H1 (cell line): ENCODE results near the gene GGA2. TPM values are rescaled to one million over a fixed set of nuclear protein-coding genes. Genes with fewer than 3 reads are reported as not detected.

ENCODE experiments used
- CTCF ChIA-PET: fragments of 300-600 bp; sonication (Branson Sonifier 250); formaldehyde crosslinking; loops from one replicate; lab custom pipeline; 2021; ENCODE audit not compliant: partially characterized antibody; lab: Charles Lee
- POLR2A ChIA-PET: fragments of 300-600 bp; sonication (Branson Sonifier 250); formaldehyde crosslinking; loops from one replicate; lab custom pipeline; 2021; ENCODE audit warnings: inconsistent platforms; ENCODE audit not compliant: partially characterized antibody; lab: Charles Lee
- DNase-seq, 2 experiments: peaks; one replicate each; pipeline versions ENCODE4 v3.0.0 to v3.0.0-alpha.2; 2010 to 2022; ENCODE audit warnings: low spot score in 2 of 2, low read depth in 1 of 2, mixed read lengths in 1 of 2
- FAIRE-seq: peaks from 2 replicates; lab custom pipeline; 2011; peaks lifted over from hg19 to GRCh38; lab: Jason Lieb, UNC
- H2AFZ ChIP-seq: 2 replicates; pipeline ENCODE4 v1.8.1; 2012; ENCODE audit warnings: low read length, inconsistent platforms
- H2AK5ac ChIP-seq: 2 replicates; pipeline ENCODE4 v1.6.1; 2013; ENCODE audit warnings: low read depth, low read length
- H2BK120ac ChIP-seq: replicated peaks from 2 replicates; pipeline ENCODE3; 2013; ENCODE audit warnings: low read depth, low read length, inconsistent platforms
- H2BK12ac ChIP-seq: 2 replicates; pipeline ENCODE4 v1.6.1; 2013; ENCODE audit warnings: low read depth, low read length
- H2BK15ac ChIP-seq: 2 replicates; pipeline ENCODE4 v1.6.1; 2013; ENCODE audit warnings: low read length
- H2BK20ac ChIP-seq: 2 replicates; pipeline ENCODE4 v1.6.1; 2013; ENCODE audit warnings: low read length
- H2BK5ac ChIP-seq: 2 replicates; pipeline ENCODE4 v1.6.1; 2013; ENCODE audit warnings: low read depth, low read length
- H3K14ac ChIP-seq: 2 replicates; pipeline ENCODE4 v1.6.1; 2013; ENCODE audit warnings: inconsistent platforms; ENCODE audit not compliant: insufficient read length
- H3K18ac ChIP-seq: 2 replicates; pipeline ENCODE4 v1.6.1; 2013; ENCODE audit warnings: low read length; ENCODE audit errors: extremely low read depth
- H3K23ac ChIP-seq: 2 replicates; pipeline ENCODE4 v1.6.1; 2013; ENCODE audit warnings: inconsistent platforms; ENCODE audit not compliant: insufficient read length
- H3K23me2 ChIP-seq: 2 replicates; pipeline ENCODE4 v1.6.1; 2013; ENCODE audit warnings: low read depth, low read length
- H3K27ac ChIP-seq: 2 replicates; pipeline ENCODE4 v1.6.1; 2011; ENCODE audit warnings: low read depth, low read length, inconsistent platforms
- H3K27me3 ChIP-seq, 4 experiments: replicated peaks in 1 of 4; 1 replicate in 1 of 4; 2 replicates in 3 of 4; pipeline versions ENCODE4 v1.6.1 to v1.8.1; 2011 to 2013; ENCODE audit warnings: low read length in 3 of 4, mild to moderate bottlenecking in 3 of 4, inconsistent platforms in 2 of 4, mixed read lengths in 2 of 4, moderate library complexity in 1 of 4; ENCODE audit not compliant: control insufficient read depth in 3 of 4, insufficient read depth in 3 of 4; ENCODE audit errors: extremely low read depth in 1 of 4
- H3K36me3 ChIP-seq, 4 experiments: 2 replicates each; pipeline versions ENCODE4 v1.6.1 to v1.8.1; 2011 to 2013; ENCODE audit warnings: mild to moderate bottlenecking in 4 of 4, low read length in 3 of 4, moderate library complexity in 2 of 4, control low read depth in 1 of 4, inconsistent platforms in 1 of 4; ENCODE audit not compliant: insufficient read depth in 4 of 4, control insufficient read depth in 2 of 4
- H3K4ac ChIP-seq: replicated peaks from 2 replicates; pipeline ENCODE3; 2013; ENCODE audit warnings: low read length, low read depth, mixed read lengths, inconsistent platforms; ENCODE audit not compliant: insufficient read length
- H3K4me1 ChIP-seq, 4 experiments: replicated peaks in 1 of 4; 1 replicate in 1 of 4; 2 replicates in 3 of 4; pipeline versions ENCODE4 v1.6.1 to v1.8.1; 2011 to 2013; ENCODE audit warnings: low read length in 3 of 4, inconsistent platforms in 2 of 4, mixed read lengths in 1 of 4; ENCODE audit not compliant: insufficient read depth in 4 of 4, control insufficient read depth in 3 of 4
- H3K4me2 ChIP-seq, 2 experiments: 2 replicates each; pipeline versions ENCODE4 v1.6.1 to v1.8.1; 2011 to 2013; ENCODE audit warnings: low read depth in 2 of 2, low read length in 2 of 2, control low read depth in 1 of 2, inconsistent platforms in 1 of 2, mild to moderate bottlenecking in 1 of 2; ENCODE audit not compliant: insufficient read depth in 1 of 2
- H3K4me3 ChIP-seq, 4 experiments: fragments of 200-600, 300-600 bp in 1 of 4; sonication (generic), shearing (Covaris generic), sonication (Bioruptor Twin) in 1 of 4; 2 replicates each; pipeline versions ENCODE4 v1.5.1 to v1.8.1; 2011 to 2016; ENCODE audit warnings: low read length in 4 of 4, low read depth in 3 of 4, control low read depth in 2 of 4, inconsistent platforms in 2 of 4, mild to moderate bottlenecking in 2 of 4, mixed read lengths in 1 of 4, moderate library complexity in 1 of 4; ENCODE audit not compliant: insufficient read depth in 2 of 4; ENCODE audit errors: extremely low read depth in 1 of 4
- H3K56ac ChIP-seq: replicated peaks from 2 replicates; pipeline ENCODE3; 2013; ENCODE audit warnings: low read depth, mild to moderate bottlenecking, mixed read lengths, low read length, inconsistent platforms; ENCODE audit not compliant: insufficient read length
- H3K79me1 ChIP-seq: 2 replicates; pipeline ENCODE4 v1.6.1; 2013; ENCODE audit warnings: low read depth, low read length, control low read depth
- H3K79me2 ChIP-seq, 2 experiments: 2 replicates each; pipeline versions ENCODE4 v1.6.1 to v1.8.1; 2012 to 2013; ENCODE audit warnings: low read length in 2 of 2, mild to moderate bottlenecking in 2 of 2, inconsistent platforms in 1 of 2; ENCODE audit not compliant: insufficient read depth in 2 of 2, control insufficient read depth in 1 of 2
- H3K9ac ChIP-seq, 4 experiments: replicated peaks in 1 of 4; 1 replicate in 1 of 4; 2 replicates in 3 of 4; pipeline versions ENCODE4 v1.6.1 to v1.8.1; 2011 to 2013; ENCODE audit warnings: low read depth in 3 of 4, low read length in 3 of 4, control low read depth in 2 of 4, mild to moderate bottlenecking in 2 of 4, moderate library complexity in 2 of 4, inconsistent platforms in 1 of 4; ENCODE audit errors: extremely low read depth in 1 of 4
- H3K9me3 ChIP-seq, 2 experiments: 2 replicates each; pipeline versions ENCODE4 v1.6.1 to v1.8.1; 2012 to 2013; ENCODE audit warnings: mild to moderate bottlenecking in 2 of 2, moderate library complexity in 2 of 2, control low read depth in 1 of 2, inconsistent platforms in 1 of 2, low read depth in 1 of 2, low read length in 1 of 2, mixed read lengths in 1 of 2; ENCODE audit not compliant: insufficient read depth in 2 of 2
- H4K20me1 ChIP-seq, 2 experiments: replicated peaks in 1 of 2; 2 replicates each; pipeline versions ENCODE3 to v1.8.1; 2011 to 2013; ENCODE audit warnings: inconsistent platforms in 2 of 2, low read length in 2 of 2, mild to moderate bottlenecking in 1 of 2; ENCODE audit not compliant: insufficient read depth in 2 of 2, control insufficient read depth in 1 of 2
- H4K5ac ChIP-seq: 2 replicates; pipeline ENCODE4 v1.6.1; 2013; ENCODE audit warnings: low read length, low read depth, mixed read lengths, inconsistent platforms; ENCODE audit not compliant: insufficient read length
- H4K8ac ChIP-seq: 2 replicates; pipeline ENCODE4 v1.8.0; 2013; ENCODE audit warnings: mild to moderate bottlenecking, moderate library complexity, low read length, inconsistent platforms; ENCODE audit not compliant: insufficient read depth; ENCODE audit errors: extremely low read depth
- H4K91ac ChIP-seq: replicated peaks from 2 replicates; pipeline ENCODE3; 2013; ENCODE audit warnings: low read length, mixed read lengths, inconsistent platforms; ENCODE audit not compliant: insufficient read length
- CTBP2 ChIP-seq: IDR thresholded peaks from 2 replicates; pipeline ENCODE4 v1.7.0; 2011; ENCODE audit warnings: borderline replicate concordance, mild to moderate bottlenecking, moderate library complexity, mixed read lengths, low read length; ENCODE audit not compliant: insufficient read depth, insufficient read length
- GTF2F1 ChIP-seq: IDR thresholded peaks from 2 replicates; pipeline ENCODE4 v1.6.1; 2012; ENCODE audit warnings: low read depth, low read length, improper control_type of control experiment, borderline replicate concordance
- SP1 ChIP-seq: IDR thresholded peaks from 2 replicates; pipeline ENCODE4 v1.6.1; 2011; ENCODE audit warnings: low read depth, low read length
- WGBS, 2 experiments: shearing (Covaris generic) in 1 of 2; methylation state at CpG; one replicate each; pipeline versions ENCODE4 v1.1.6 to v1.1.7; 2013 to 2015; ENCODE audit warnings: low lambda C conversion rate in 2 of 2, mixed read lengths in 2 of 2, inconsistent platforms in 1 of 2, low coverage in 1 of 2, missing lambda C conversion rate in 1 of 2; ENCODE audit not compliant: insufficient replicate concordance in 2 of 2, insufficient coverage in 1 of 2, insufficient read length in 1 of 2; ENCODE audit errors: extremely low coverage in 1 of 2, missing lambda C conversion rate in 1 of 2; 5-methylcytosine and 5-hydroxymethylcytosine counted together
- polyA plus RNA-seq, 7 experiments: library from polyadenylated mRNA; depleted of rRNA in 3 of 7; stranded (reverse) in 5 of 7; unstranded in 2 of 7; fragments of >200 nt in 5 of 7; fragments of 200-250 nt in 2 of 7; gene quantifications; 1 replicate in 5 of 7; 2 replicates in 1 of 7; 4 replicates in 1 of 7; pipeline versions ENCODE4 v1.2.1 to v1.2.3, GENCODE V29; 2011 to 2013; ENCODE audit warnings: missing spikeins in 2 of 7, mixed read lengths in 2 of 7
- total RNA-seq: library from RNA; stranded (reverse); fragmentation: NEBNext Ultra II Directional; extraction: Animal tissue kit (Norgen Biotek cat#: 25700); gene quantifications from 2 replicates; pipeline ENCODE4 v1.2.1, GENCODE V29; 2021

Gene GGA2
- total and polyA plus RNA-seq, 2 of the 8 experiments (the other 6 are each of a cell fraction or from before 2014, with no cell fraction given): 65.8 to 114 TPM

- Histone ChIP-seq H4K91ac (no peak overlapping the region), H2BK5ac (no peak overlapping the region), H3K79me1 (peaks cover 17% of the 10 kb centered on the region; the same call in 1 of the 2 replicates), H3K27me3 (no peaks in the 10 kb centered on the region), H3K79me2 (peaks cover under 1 to 66% of the 10 kb centered on the region in 2 experiments), H3K9me3 (no peaks in the 10 kb centered on the region), H4K8ac (no peak overlapping the region), H3K9ac (no peak overlapping the region), H3K18ac (no peak overlapping the region), H2BK120ac (no peak overlapping the region), H4K20me1 (peaks cover 25 to 39% of the 10 kb centered on the region in 2 experiments), H3K4ac (no peak overlapping the region), H3K14ac (no peak overlapping the region), H3K36me3 (peaks cover 17 to 34% (median 31%) of the 10 kb centered on the region in 4 experiments), H3K23ac (no peak overlapping the region), H2BK12ac (no peak overlapping the region), H4K5ac (no peak overlapping the region), H3K56ac (no peak overlapping the region), H3K4me3 (no peak overlapping the region), H3K4me2 (no peak overlapping the region), H3K23me2 (no peaks in the 10 kb centered on the region), H3K27ac (no peak overlapping the region), H2BK15ac (no peak overlapping the region), H3K4me1 (peaks cover 0 to 6% (median 3%) of the 10 kb centered on the region in 4 experiments; a peak in 4 of 7 replicates), H2AFZ (no peak overlapping the region), H2AK5ac (no peak overlapping the region), H2BK20ac (no peak overlapping the region)
- WGBS, 2 experiments: 90% methylated on average over 6 of the region's 6 CpGs; no CpG with 5 or more reads in 1 of the 2 experiments
- DNase-seq: no peak
- no peak for TF ChIP-seq SP1
- no peak for TF ChIP-seq CTBP2
- no peak for TF ChIP-seq GTF2F1
- CTCF ChIA-PET: interaction anchor here (1.3 kb wide), 1 partner anchor 64 kb away, joined by 3 read pairs; no protein-coding TSS in a partner anchor
- POLR2A ChIA-PET: interaction anchor here (0.6 to 8.6 kb wide), 4 partner anchors 11 to 197 kb away, joined by 3 to 63 read pairs (median 4); partner anchors contain the start of genes COG7 and GGA2
- FAIRE-seq: no peak
Observed at GRCh38 chr16:23497543-23497868, 12.8 kb downstream of the GGA2 start.
